Forelimb muscle (tissue), 1 donor: Measurements from ENCODE around the gene UQCR10. TPM values are rescaled to one million over a fixed set of nuclear protein-coding genes. Genes with fewer than 3 reads are reported as not detected.
A peak's percentile ranks its signal among the peaks of the same experiment; 100 is the strongest.

ENCODE experiments used
- DNase-seq: peaks from one replicate; pipeline ENCODE4 v3.0.0-alpha.2; 2013; ENCODE audit warnings: low read depth
- polyA plus RNA-seq: library from polyadenylated mRNA; unstranded; fragments of 120-200 nt; gene quantifications from one replicate; pipeline ENCODE4 v1.2.1, GENCODE V29; 2013; ENCODE audit not compliant: insufficient read length

UQCR10 gene
- polyA plus RNA-seq, 1 donor, result 130 TPM

DNA sequence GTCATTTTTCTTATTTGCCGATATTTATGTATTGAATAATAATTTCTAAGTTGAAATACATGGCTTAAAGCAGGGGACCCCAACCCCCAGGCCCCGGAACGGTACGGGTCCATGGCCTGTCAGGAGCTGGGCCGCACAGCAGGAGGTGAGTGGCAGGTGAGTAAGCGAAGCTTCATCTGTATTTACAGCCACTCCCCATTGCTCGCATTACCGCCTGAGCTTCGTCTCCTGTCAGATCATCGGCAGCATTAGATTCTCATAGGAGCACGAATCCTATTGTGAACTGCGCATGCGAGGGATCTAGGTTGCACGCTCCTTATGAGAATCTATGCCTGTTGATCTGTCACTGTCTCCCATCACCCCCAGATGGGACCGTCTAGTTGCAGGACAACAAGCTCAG, 4.9 kb upstream of the UQCR10 start:
- DNase-seq, result no peak

GRCh38 chr22:29765905-29766631, 1.1 kb upstream of the UQCR10 start:
- no peak for DNase-seq

- DNase-seq, result peak; percentile 91
These were observed 468 bp upstream of the UQCR10 start, which contains the start of gene ZMAT5 for GRCh38 chr22:29766632-29767170. ZMAT5 (minus strand) TSS chr22:29767007; CDS start chr22:29748544, 18,463 bp downstream.

DNA sequence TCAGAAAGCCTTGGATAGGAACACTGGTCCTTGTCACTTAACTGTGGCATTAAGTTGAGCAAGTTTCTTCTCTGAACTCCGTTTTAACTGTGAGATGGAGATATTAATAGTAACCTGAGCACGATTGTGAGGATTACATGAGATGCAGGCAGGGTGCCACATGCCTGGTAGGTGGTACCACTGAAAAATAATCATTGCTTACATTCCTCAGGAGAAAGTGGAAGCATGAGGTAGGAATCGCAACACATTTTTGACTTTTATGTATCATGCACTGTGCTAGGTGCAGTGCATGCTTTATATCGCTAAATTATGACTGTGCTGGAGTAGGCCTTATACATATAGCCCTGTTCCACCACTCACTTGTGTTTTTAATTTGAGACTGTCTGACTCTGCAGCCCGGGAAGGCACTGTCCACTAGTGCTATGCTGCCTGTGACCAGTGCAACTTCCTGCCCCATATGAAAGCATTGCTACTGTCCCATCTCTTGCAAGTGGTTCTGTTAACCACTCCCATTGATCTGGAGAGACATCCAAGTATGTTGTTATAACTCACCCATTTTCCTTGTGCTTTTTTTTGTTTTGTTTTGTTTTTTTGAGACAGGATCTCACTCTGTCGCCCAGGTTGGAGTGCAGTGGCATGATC, 1.0 kb downstream of the UQCR10 start:
- no peak for DNase-seq

DNA sequence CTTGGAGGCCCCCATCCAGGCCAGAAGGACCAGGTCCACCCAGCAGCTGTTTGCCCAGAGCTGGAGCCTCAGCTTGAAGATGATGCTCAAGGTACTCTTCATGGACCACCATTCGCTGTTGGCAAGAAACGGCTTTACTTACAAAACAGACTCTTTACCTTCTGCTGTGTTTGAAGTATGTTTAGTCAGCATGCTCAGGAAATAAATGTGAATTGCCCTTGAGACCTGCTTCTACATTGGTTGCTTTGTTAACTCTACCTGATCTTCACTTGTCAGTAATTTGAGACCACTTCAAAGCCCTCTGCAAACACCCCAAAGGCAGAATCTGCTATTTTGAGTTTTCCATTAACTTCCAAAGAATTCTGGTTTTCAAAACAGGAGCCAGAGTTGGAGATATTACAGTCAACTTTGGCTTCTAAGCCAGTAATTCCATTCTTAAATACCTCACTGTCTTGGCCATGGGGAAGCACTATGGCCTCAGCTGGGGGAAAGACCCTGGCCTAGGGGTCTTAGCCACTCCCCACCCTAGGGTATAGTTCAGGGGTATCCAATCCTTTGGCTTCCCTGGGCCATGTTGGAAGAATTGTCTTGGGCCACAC, 2.7 kb downstream of the UQCR10 start:
- no peak for DNase-seq

GRCh38 chr22:29772170-29772641, 5.0 kb downstream of the UQCR10 start:
- peak; percentile 39 for DNase-seq

GRCh38 chr22:29773233-29773632, 6.1 kb downstream of the UQCR10 start:
- DNase-seq, result no peak

DNA sequence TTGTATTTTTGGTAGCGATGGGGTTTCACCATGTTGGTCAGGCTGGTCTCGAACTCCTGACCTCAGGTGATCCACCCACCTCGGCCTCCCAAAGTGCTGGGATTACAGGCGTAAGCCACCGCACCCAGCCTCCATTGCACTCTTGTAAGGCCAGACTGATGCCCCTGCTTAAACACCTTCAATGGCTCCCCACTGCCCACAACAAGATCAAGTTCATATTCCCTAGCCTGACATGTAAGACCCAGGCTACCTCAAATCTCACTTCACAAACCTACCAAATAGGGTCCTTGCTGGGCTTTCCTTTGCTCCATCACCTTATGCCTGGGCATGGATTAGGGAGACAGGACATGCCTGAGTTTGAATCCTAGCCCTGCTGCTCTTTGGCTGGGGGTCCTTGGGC, 13.1 kb downstream of the UQCR10 start:
- no peak for DNase-seq

GRCh38 chr22:29780748-29781676, 13.8 kb downstream of the UQCR10 start:
- no peak for DNase-seq

DNA sequence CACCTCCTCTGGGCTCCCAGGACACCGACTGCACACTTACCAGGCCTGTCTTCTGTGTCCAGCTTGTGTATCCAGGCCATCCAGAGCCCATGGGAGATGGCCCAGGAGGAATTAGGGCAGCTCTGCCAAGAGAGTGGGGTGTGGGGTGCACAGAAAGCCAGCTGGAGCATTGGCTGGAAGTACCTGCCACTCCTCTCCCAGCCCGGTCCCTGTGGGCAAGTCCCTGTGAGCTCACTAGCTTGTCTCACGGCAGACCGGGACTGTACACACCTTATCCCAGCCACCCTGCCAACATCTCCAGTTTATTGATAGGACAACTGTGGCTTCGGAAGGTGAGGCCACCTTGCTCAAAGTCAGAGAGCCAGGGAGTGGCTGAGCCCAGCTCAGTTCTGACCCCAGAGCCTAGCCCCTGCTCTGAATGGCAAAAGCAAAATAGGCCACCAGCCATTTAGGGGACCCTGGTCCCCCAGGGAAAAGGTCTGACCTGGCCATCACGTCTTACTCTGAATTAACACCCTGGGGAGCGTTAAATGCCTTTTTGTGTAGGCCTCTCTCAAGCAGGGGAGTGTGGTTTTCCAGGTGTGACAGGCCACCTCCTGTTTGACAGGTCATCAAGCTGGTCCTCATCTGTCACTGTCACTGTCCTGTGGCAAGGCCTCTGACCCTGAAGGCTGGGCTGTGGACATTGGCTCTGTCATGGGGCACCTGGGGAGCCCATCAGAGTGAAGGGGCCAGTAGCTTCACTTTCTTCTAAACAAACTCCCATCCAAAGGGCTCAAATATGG, 15.1 kb downstream of the UQCR10 start:
- no peak for DNase-seq

GRCh38 chr22:29784451-29785361, 17.5 kb downstream of the UQCR10 start:
- DNase-seq, result no peak

DNA sequence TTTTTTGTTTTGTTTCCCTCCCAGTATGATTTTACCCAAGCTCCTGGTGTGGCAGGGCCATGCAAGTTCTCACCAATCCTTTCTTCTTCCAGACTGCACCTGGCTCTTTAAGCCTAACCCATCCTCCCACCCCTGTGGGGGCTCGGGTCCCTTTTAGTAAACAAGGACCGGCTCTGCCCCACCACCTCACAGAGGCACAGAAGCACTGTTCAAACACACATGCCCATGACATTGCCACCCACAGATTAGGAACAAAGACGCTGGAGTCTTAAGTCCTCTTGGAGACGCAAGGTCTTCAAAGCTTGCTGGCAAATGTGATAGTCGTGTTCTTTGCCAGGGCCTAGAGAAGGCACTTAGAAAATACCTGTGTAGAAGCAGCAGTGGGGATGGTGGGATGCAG, 18.9 kb downstream of the UQCR10 start:
- DNase-seq, result no peak

DNA sequence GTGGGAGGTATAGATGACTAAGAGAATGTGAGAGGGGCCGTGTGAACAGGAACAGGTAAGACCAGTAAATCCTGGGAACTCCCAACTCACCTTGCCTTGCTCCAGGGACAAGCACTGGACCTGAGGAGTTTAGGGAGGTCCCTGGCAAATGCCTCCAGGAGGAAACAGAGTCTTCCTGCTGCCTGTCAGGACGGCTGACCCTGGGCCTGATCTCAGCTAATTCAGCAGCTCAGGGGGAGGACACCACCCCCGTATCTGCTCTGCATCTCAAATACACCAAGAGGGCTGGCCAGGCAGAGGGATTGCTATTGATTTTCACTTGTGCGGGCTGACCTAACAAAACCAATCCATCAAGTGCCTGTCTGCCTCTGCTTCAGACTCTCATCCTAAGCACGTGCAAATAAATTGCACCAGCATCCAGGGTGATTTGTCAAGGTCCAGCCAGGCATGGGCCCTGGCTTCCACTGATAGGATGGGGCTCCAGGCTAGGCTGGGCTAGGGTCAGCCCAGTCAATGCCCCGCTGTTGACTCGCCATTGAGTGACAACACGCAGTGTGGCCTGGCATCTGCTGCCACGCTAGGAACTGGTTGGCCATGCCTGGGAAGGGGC, 20.3 kb downstream of the UQCR10 start:
- DNase-seq, result no peak

DNA sequence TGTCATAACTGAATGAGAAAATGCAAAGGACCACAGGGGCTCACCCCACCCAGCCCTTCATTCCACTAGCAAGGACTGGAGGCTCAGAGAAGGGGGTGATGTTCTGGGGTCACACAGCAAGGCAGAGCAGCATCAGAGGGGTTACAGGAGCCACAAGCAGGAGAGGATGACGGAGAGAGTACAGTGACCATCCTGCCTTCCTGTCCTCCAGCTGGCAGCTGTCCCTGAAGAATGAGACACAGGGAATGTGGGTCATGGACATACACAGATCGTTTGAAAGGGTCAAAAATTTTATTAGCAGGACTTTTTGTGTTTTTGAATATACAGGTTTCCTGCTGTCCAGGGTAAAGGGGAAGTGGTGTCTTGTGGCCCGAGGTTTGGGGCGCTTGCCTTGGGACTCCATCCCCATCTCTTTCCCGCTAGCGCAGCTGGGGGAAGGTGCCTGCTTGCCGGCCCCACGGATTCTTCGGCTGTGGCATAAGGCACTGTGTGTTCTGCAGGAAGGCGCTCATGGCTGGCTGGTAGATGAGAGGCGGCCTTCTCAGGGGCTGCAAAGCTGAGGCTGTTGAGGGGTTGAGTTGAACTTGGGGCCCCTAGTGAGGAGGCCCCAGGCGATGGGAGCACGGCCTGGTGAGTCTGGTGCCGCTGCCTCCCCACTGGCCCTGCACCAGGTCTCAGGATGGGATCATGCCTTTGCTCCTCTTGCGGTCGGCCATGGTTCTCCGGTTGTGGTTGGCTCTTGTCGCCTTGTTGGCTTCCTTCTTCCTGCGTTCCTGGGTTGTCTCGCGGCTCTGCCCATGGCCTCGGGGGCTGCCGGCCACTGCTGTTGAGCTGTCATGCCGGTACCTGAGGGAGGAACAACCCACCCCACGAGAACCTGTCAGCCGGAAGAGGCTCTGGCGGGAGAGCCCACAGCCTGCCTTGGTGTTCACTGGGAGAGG, 21.4 kb downstream of the UQCR10 start:
- DNase-seq, result no peak

DNA sequence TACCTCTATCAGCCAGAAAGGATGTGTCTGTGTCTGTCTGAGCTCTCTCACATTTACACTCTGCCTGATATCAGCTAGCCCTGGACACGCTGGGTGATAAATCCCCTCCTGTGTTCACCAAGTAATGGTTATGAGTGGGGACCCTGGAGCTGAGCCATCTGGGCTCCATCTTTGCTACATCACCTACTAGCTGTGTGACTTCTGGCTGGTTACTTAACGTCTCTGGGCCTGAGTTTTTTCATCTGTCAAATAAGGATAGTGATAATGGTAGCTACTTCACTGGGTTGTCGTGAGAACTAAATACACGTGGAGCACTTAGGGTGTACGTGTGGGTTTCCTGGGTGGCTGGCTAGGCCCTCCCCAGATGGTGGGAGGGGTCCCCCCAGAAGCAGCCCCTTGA, 22.9 kb downstream of the UQCR10 start:
- DNase-seq, result no peak

DNA sequence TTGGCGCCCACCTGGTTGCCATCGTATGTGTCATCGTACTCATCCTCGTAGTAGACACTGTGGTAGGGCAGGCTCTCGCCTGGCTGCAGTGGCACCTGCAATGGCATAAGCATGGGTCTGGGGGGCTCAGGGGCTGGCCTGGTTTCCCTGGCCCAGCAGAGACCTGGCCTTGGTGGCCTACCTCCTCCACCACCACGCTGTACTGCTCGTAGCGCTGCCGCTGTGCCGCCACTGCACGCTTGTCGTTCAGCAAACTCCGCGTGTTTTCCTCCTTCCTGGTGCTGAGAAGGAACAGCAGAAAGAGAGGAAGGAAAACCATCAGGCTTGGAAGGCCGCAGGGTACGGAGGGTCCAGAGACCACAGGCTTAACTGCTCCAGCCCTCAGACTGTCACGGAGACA, 26.2 kb downstream of the UQCR10 start:
- DNase-seq, result no peak

GRCh38 chr22:29795663-29796062, 28.5 kb downstream of the UQCR10 start:
- no peak for DNase-seq

DNA sequence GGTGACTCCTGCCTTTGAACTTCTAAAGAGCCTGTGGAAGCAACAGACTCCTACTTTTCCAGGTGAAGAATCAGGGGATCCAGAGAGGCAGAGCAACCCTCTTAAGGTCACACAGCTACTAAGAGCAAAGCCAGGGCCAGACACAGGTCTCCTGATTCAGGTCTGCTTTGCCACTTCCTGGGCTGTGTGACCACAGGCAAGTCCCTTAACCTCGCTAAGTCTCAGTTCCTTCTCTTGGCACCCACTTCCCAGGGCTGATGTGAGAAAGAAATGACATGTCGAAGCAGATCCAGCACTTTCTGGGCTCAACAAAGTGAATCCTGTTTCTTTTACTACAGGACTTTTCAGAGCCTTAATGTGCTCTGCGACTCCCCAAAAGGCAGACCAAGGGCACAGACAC, 30.2 kb downstream of the UQCR10 start:
- no peak for DNase-seq
